ENCODE results near the gene SRC. TPM values are rescaled to one million over a fixed set of nuclear protein-coding genes. Genes with fewer than 3 reads are reported as not detected.

The SRC gene
- total and polyA plus RNA-seq, 2 donors (not counting 3 experiments of a cell fraction or from before 2014, with no cell fraction given): 22.6 to 29.4 TPM

DNA sequence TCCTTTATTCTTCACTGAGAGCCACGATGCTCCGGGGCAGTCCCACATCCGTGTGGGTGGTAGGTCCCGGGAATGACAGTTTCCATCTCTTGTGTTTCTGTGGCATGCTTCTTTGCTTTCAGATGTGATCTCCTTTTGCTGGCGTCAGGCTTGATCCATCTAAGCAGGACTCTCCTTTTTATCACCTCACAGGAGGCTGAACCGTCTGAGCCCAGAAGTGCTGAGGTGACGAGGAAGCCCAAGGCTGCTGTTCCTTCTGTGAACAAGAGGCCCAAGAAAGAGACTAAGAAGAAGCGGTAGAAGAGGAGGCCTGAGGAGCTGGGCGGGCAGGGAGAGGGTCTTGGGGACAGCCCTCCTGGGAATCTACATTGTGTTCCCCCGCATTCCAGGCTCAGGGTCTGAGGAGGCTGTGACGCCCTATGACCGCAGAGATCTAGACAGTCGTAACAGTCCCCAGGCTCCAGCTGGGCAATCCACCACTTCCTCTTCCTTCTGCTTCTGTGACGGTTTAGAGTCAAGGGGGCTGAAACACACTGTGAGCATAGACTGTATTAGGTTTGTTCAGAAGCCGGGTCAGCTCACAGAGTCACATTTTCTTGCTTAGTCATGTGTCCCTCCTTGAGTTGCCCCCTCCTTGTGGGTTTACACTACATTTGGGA, 29.7 kb upstream of the SRC start:
- no peak overlapping the region for H2AFZ ChIP-seq (ENCODE audit: low read depth, low read length)
- no peaks in the 10 kb centered on the region for H3K9me3 ChIP-seq (replicated peaks; ENCODE audit: control insufficient read depth, insufficient read depth, low read length)
- intact Hi-C loops (cut with micrococcal nuclease) (no loop called here), dilution Hi-C loops (cut with MboI; ENCODE audit: extremely low pct_ligation_motif_present, low sequenced_read_pairs) (no loop called here)
- H3K36me3 ChIP-seq (ENCODE audit: control insufficient read depth in 2 of 2, extremely low read depth in 1 of 2, insufficient read depth in 2 of 2, low read length in 2 of 2): peaks cover 0 to 5% of the 10 kb centered on the region in 2 experiments
- no peaks in the 10 kb centered on the region for H3K79me2 ChIP-seq (ENCODE audit: control insufficient read depth, insufficient read depth, low read length)
- ChIA-PET POLR2A (no interaction called here), CTCF (no interaction called here)
- TF ChIP-seq FOS (IDR thresholded peaks at IDR 0.05; ENCODE audit: borderline replicate concordance, insufficient read depth, low read length) (no peak), POLR2A (IDR thresholded peaks at IDR 0.05; ENCODE audit: low read depth, low read length) (no peak), POLR2AphosphoS5 (IDR thresholded peaks at IDR 0.05; ENCODE audit: insufficient read depth, low read depth, low read length) (no peak), JUN (IDR thresholded peaks at IDR 0.05; ENCODE audit: borderline replicate concordance, insufficient read depth, insufficient read length, low read depth) (no peak), EZH2 (IDR thresholded peaks at IDR 0.05; ENCODE audit: borderline replicate concordance, low read depth, low read length, severe bottlenecking) (no peak), GATA2 (IDR thresholded peaks at IDR 0.05; ENCODE audit: insufficient read depth, insufficient read length, low read depth, low read length) (no peak), MYC (IDR thresholded peaks at IDR 0.05; ENCODE audit: low read depth, low read length) (no peak)
- TF ChIP-seq, protein P1, sequence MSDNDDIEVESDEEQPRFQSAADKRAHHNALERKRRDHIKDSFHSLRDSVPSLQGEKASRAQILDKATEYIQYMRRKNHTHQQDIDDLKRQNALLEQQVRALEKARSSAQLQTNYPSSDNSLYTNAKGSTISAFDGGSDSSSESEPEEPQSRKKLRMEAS (IDR thresholded peaks at IDR 0.05; ENCODE audit: insufficient read depth, insufficient read length): no peak
- TF ChIP-seq, protein P2, sequence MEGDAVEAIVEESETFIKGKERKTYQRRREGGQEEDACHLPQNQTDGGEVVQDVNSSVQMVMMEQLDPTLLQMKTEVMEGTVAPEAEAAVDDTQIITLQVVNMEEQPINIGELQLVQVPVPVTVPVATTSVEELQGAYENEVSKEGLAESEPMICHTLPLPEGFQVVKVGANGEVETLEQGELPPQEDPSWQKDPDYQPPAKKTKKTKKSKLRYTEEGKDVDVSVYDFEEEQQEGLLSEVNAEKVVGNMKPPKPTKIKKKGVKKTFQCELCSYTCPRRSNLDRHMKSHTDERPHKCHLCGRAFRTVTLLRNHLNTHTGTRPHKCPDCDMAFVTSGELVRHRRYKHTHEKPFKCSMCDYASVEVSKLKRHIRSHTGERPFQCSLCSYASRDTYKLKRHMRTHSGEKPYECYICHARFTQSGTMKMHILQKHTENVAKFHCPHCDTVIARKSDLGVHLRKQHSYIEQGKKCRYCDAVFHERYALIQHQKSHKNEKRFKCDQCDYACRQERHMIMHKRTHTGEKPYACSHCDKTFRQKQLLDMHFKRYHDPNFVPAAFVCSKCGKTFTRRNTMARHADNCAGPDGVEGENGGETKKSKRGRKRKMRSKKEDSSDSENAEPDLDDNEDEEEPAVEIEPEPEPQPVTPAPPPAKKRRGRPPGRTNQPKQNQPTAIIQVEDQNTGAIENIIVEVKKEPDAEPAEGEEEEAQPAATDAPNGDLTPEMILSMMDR (IDR thresholded peaks at IDR 0.05; ENCODE audit: extremely low read depth in 1 of 2, insufficient read depth in 1 of 2, low read depth in 1 of 2, low read length in 2 of 2): no peak
- H3K27me3 ChIP-seq (ENCODE audit: control insufficient read depth in 2 of 2, insufficient read depth in 2 of 2, low read length in 2 of 2): no peaks in the 10 kb centered on the region
- FAIRE-seq: no peak
- H3K9me1 ChIP-seq (replicated peaks; ENCODE audit: control insufficient read depth, extremely low read depth, insufficient read depth, low read length): no peaks in the 10 kb centered on the region
- H3K27ac ChIP-seq (ENCODE audit: insufficient read depth, low read depth, low read length): no peak overlapping the region
- H3K4me2 ChIP-seq (ENCODE audit: insufficient read depth, low read length): no peak overlapping the region
- H3K4me1 ChIP-seq (ENCODE audit: control insufficient read depth, extremely low read depth, insufficient read depth, low read length): no peaks in the 10 kb centered on the region
- no TSS peak for BruUV-seq (replicated peaks)
- no peak overlapping the region for H3K9ac ChIP-seq (replicated peaks; ENCODE audit: extremely low read depth, insufficient read depth, low read length)
- no peak overlapping the region for H3K4me3 ChIP-seq (replicated peaks in 1 of 3; ENCODE audit: insufficient read depth in 1 of 3, low read depth in 1 of 3, low read length in 3 of 3)
- no peak for DNase-seq (ENCODE audit: low read depth, low spot score)
- no peaks in the 10 kb centered on the region for H4K20me1 ChIP-seq (replicated peaks; ENCODE audit: control insufficient read depth, extremely low read depth, insufficient read depth, low read length)

Measured in endothelial cell of umbilical vein (primary cell).